ENCODE data around the gene GPRIN2.
"Not testable (repeated sequence)": the region's sequence is repeated elsewhere in the genome, so short reads cannot be mapped to it uniquely, and the experiment has no call there.

Gene GPRIN2

DNA sequence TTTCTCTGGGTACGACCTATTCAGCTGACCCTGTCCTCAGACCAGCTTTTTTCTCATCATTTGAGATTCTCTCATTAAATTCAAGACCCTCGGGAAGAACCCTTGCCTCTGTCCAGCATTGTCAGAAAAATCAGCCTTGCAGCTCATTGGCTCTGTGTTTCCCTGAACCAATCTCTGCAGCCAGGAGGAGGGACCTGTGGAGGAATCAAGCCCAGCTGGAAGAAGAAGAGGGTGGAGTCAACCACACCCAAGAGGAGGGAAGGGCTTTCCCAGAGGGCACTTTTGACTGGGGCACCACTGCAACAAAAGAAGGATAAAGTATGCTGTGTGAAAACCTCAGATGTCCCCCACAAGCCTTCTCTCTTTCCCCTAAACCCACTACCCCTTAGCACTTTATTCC lies 14.2 kb upstream of the GPRIN2 start:
- not testable (repeated sequence) for DNase-seq (ENCODE audit: low spot score); FAIRE-seq

DNA sequence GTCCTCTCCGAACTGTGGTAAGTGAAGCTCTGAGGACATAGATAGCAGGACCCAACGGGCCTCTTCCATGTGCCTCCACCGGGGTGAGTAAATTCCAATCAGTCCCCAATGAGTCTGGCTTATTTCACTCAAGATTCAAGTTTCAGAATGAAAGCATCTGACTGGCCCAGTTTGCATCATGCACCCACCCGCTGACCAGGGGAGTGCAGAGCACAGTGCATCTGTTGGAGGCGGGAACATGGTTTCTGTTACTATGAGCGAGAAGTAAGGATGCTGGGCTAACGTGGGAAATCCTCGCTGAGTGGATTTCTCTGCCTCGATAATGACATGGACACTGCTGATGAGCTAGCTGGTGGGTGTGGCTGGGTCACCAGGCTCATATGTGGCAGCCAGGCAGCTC lies 10.7 kb upstream of the GPRIN2 start:
- DNase-seq (ENCODE audit: low spot score); FAIRE-seq: not testable (repeated sequence)

DNA sequence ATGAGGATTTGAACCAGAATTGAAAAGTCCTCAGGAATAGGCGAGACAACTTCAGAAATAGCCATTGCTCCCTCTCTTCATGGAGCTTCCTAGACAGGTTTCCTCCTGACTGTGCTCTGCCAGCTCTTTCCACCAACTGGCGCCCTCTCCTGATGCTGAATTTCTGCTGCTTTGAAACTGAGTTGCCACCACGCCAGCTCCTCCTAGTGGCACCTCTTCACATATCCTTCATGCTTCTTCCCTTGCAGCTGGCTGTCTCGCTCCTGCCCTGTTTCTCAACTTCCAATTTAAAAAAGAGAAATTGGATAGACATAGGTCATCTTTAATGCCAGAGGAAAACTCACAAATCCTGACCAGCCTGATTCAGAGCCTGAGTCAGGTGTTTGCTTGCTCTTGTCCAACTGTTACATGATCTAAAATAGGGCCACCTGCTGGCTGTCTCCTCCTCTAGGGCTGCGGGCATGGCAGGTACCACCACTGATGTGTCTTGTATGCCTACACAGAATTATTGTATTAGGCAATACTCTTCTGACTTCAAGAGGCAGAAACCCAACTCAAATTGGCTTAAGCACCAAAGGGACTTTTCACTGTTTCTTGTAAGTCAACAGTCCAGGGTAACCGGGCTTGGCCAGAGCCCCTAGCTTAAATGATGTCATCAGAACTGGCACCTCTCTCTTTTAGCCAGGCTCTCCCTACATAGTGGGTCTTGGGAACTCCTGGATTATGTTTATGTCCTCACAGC lies 9.3 kb upstream of the GPRIN2 start:
- not testable (repeated sequence) for DNase-seq (ENCODE audit: low spot score)
- peak; percentile 91 for FAIRE-seq

DNA sequence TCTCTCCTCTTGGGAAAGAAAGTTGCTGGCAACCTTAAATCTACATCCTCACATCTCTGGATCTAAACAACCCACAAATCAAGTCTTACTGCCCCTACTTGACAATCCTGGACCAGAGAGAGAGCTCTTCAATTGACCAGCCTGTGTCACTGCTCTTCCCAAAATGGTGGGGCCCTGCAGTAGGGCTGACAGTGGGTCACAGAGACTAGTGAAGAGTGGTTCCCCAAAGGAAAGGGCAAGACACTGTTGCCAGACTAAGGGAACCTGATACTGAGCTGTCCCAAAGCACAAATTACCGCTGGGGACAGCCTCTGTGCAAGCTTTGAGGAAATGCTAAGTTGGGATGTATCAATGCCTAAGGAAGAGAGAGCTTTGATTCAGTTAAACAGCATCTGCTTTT lies 4.5 kb upstream of the GPRIN2 start:
- DNase-seq (ENCODE audit: low spot score) (no peak), FAIRE-seq (no peak)

DNA sequence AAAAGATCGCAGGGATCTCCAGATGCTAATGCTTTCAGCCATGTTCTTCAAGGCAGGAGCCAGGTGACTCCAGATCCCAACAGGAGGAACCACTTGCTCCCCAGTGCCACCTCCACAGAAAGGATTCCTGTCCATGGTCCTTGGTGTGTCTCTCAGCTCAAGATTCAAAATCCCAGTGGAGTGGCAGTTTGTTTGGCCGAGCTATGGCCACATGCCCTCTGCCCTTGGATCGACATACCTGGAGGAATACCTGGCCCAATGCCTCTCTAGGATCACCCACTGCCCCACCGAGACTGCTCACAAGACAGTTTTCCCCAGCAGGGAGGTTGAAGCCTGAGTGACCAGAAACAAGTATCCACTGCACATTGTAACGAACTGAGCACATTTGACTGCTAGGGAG lies 3.9 kb upstream of the GPRIN2 start:
- FAIRE-seq (no peak), DNase-seq (ENCODE audit: low spot score) (no peak)

DNA sequence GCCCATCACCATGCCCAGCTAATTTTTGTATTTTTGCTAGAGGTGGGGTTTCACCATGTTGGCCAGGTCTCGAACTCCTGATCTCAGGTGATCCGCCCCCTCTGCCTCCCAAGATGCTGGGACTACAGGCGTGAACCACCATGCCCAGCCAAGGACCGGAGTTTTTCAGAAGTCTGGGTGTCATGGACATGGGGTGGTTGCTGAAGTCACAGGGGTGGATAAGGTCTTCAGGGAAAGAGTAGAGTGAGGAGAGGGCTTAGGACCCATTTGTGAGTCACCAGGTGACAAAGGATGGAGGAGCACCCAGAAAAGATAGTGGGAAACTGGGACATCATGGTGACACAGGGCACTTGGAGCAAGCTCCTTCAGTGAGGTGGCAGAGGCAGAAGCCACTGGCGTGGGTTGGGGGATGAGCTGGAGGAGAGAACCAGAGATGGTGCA lies 2.8 kb upstream of the GPRIN2 start:
- DNase-seq (ENCODE audit: low spot score) = no peak
- FAIRE-seq = no peak

DNA sequence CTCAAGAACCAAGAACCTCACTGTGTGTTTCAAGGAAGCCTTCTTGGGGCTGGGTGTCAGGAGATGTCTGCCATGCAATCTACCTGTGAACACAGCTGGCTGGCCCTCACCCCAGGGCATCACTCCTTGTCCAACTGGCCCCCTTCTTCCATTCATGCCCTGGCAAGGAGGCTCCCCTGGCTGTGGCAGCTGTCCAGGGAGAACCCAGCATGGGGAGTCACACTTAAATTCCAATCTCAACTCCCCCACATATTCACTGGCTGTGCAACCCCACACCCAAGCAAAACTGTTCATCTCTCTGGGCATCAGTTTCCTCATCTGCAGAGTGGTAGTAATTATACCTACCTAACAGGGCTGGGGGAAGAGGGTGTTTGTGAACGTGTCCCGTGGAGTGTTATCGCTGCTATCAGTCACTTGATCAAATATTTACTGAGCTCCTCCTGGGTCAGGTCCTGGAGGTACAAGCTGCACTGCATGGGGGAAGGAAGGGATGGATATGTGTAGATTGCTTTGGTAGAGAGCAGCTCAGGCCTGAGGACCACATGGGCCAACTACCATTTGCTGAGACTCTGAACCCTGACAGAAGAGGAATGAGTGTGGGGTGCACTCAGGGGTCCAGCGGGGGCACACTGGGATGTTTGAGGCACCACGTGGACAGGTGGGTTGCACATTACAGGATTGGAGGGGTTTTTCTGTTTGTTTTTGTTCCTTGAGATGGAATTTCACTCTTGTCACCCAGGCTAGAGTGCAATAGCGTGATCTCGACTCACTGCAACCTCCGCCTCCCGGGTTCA lies 2.1 kb upstream of the GPRIN2 start:
- no peak for FAIRE-seq

DNA sequence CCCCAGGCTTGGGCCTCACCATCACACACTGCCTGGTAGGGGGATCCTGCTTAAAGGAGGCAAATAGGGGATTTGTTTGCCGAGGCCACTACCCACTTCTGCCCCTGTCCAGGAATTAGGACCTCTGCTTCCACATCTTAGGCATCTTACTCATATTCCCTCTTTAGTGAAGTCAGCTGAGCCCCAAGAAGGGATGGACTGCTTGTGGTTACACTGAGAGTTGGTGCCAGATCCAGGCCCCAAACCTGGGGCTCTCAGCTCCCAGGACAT lies 1.6 kb upstream of the GPRIN2 start:
- DNase-seq (ENCODE audit: low spot score) = no peak
- no peak for FAIRE-seq

More for the DNA sequence above, 2.1 kb upstream of the GPRIN2 start:
- no peak for DNase-seq (ENCODE audit: low spot score)

DNA sequence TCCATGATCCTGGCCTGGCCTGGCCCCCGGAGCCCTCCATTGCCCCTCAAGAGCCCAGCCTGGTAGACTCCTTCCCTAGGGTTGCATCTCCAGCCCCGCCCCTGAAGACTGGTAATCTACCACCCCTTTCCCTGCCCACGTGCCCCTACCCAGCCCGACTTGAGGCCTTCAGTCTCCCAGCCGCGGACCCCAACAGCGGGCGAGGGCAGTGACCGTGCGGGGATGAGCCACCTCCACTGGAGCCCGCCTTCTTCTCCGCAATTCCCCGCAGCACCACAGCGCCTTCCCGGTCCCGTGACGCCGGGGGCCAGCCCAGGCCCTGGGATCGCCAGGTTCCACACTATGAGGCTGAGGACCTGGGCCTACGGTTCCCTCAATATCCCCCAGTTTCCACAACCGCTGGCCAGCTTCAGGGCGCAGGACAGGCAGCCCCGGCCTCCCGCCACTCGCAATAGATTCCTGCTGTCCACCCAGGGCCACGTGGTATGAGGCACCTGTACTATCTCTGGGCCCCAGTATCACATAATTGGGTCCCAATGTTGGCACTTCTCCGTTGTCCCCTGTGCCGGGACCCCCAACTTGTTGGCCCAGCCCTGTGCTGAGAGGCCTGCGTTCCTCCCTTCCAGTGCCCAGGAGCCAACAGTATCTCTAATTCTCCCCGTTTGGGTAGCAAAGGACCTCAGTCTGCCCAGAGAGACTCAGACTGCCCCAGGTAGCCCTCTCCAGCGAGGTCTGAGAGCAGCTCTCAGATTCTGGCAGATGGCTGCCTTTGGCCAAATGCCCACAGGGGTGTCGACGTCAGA lies 1.1 kb upstream of the GPRIN2 start:
- no peak for FAIRE-seq
- no peak for DNase-seq (ENCODE audit: low spot score)

DNA sequence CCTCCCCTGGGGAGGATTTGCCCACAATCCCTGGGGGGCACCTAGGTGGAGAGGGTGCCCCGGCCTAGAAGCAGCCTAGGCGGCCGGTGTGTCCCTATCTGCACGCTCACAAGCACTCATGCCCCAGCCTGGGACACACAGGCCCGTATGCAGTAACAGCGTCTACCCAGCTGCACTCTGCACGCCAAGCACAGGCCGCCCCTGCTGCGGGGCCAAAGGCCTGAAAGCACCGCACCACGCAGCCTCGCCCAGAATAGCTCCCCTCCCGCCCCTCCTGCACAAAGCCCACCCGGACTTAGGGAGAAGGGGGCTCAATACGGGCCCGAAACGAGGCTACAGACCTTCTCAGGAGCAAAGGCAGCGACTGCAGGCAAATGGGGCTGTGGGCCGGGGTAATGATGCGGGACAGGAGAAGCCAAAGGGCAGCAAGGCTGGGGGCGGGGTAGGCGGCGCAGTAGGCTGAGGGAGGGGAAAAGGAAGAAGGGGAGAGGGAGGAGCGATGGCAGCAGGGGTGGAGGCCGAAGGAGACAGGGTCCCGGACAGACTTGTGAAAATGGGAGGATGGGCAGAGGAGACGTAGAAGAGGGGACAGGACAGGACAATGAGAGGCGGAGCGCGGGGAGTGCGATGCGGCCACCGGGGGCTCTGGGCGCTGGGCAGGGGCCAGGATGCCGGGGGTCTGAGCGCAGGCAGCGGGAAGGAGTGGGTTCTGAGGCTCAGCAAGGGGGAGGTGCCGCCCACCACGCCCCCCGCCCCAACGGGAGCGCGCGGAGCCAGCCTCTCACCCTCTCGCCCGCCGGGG lies 544 bp downstream of the GPRIN2 start:
- DNase-seq (ENCODE audit: low spot score) (no peak), FAIRE-seq (no peak)

DNA sequence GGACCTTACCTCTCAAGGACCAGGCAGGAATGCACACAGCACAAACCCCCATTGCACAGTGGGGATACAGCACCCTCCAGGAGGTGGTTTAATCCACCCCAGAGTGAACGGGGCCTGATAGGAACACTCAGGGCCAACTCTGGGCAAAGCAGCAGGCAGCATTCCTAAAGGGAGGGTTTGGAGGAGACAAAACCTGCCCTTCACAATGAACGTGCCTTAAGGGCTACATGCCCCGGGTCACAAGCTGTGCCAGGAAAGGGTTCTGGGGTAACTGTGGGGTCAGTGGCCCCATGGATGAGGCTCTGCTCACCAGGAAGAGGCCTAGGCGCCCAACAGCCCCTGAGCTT lies 1.1 kb downstream of the GPRIN2 start:
- FAIRE-seq (no peak), DNase-seq (ENCODE audit: low spot score) (no peak)

DNA sequence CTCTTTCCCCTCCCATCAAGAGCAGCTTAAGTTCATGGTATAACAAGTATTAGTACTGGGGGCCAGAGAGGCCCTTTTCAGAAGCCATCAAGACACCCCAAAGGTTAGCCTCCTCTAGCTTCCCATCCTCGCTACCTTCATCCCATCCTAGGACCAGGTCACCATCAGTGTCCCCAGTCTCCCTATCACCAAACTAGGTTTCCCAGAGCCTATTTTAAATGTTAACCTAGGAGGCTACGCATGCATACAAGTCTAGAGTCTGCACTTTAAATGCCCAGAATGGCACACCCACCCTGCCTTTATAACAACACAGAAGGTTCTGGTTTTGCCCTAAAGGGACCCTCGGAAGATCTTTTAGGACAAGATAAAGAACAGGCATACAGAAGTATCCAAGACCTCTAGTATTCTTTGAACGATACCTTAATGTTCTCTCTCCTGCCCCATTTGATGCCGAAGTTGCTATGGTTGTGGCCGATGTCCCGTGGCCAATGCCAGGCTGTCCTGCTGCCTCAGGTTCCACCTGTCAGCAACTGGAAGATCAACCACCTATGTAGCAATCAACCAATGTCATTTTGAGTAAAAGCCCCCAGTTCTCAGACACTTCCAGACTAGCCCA lies 2.2 kb downstream of the GPRIN2 start:
- no peak for FAIRE-seq
- DNase-seq (ENCODE audit: low spot score) = no peak

DNA sequence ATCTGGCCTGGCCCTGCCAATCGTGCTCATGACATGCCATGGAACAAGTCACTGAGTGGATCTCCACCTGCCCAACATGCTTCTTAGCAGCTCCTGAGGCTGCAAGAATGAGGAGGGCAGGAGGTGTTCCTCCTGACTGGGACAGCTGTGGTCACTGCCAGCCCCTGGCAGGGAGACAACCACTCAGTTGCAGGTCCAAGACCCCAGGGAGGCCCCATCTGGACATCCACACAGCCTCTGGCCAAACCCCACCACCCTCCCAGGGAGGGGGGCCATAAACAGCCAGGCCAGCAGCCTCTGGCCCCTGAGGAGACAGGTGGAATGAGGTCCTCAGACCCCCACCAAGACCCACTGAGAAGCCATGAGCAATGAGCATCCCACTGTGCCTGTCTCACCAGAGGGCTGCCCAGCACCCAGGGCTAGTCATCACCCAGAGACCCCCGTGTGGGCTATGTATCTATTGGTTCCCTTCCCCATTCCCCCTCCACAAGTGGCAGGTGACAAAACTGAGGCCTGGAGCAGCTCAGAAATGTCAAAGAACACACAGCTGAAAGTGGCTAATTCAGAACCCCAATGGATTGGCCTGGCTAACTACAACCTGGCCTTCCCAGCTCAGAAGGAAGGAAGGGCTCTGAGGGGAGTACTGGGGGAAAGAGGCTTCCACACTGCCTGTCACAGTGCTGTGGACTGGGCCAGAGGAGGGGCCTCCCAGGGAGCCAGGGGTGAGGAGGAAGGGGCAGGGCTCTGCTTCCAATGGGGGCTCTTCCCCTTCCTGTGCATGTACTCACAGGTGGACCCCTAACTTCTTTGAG lies 3.0 kb downstream of the GPRIN2 start:
- no peak for DNase-seq (ENCODE audit: low spot score)
- FAIRE-seq = peak; percentile 61

DNA sequence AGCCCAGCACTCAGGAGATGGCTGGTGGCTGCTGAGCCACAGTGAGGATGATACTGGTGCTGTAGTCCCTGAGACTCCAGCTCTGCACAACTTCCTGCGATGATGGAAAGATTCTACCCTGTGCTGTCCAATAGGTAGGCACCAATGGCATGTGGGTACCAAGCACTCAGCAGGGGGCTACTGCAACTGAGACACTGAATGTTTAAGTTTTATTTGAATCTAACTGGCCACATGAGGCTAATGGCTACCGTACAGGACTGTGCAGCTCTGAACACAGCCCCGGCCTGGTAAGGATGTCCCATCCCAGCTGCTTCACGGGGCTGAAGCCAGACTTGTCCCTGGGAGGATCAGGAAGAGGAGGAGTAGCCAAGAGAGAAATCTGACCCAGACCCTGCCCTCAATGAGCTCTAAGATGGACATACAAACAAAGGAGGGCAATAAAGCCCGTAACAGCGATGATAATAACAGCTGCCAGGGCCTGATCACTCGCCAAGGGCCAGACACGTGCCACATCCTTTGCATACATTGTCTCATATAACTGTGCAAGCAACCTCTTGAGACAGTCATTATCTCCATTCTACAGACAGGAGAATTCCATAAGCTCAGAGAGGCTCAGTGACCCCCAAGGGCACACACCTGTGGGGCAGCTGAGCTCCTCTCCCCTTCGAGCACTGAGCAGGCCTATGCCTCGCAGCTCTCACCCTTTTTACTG lies 3.8 kb downstream of the GPRIN2 start:
- FAIRE-seq = no peak

DNA sequence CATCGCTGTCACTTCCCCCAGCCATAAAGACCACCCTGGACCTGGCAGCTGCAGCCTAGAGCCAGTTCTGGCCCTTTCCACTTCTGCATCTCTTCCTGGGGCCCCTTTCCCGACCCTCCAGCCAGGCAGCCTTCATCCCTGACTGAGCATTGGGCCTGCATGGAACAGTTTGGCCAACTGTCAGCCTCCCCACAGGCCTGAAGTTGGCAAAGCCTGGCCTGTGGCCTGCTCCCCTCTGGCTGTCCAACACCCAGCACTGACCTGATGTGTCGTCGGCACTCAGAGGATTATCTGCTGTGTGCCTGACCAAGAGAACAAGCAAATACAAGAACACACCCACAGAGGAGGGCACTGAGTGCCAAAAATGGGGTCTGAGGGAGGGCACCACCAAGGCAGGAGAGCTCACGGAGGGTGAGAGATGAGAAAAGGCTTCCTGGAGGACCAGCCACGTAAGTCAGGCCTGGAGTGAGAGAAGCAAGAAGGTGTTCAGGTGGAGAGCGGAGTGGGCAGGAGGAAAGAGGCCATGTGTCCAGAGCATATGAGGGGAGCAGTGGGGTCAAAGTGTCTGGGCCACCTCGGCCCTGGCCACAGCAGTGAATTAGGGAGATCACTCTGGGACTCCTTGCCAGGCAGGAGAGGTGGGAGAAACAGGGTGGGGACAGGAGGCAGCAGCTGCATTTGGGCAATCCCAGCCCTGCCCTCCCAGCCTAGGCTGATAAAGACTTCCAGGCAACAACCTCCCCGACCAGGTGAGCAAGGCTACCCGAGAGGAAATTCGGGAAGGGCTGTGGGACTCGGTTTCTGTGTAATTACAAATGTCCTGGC lies 4.5 kb downstream of the GPRIN2 start:
- DNase-seq (ENCODE audit: low spot score) = no peak
- FAIRE-seq = peak; percentile 56

More for the DNA sequence above, 3.8 kb downstream of the GPRIN2 start:
- no peak for DNase-seq (ENCODE audit: low spot score)

DNA sequence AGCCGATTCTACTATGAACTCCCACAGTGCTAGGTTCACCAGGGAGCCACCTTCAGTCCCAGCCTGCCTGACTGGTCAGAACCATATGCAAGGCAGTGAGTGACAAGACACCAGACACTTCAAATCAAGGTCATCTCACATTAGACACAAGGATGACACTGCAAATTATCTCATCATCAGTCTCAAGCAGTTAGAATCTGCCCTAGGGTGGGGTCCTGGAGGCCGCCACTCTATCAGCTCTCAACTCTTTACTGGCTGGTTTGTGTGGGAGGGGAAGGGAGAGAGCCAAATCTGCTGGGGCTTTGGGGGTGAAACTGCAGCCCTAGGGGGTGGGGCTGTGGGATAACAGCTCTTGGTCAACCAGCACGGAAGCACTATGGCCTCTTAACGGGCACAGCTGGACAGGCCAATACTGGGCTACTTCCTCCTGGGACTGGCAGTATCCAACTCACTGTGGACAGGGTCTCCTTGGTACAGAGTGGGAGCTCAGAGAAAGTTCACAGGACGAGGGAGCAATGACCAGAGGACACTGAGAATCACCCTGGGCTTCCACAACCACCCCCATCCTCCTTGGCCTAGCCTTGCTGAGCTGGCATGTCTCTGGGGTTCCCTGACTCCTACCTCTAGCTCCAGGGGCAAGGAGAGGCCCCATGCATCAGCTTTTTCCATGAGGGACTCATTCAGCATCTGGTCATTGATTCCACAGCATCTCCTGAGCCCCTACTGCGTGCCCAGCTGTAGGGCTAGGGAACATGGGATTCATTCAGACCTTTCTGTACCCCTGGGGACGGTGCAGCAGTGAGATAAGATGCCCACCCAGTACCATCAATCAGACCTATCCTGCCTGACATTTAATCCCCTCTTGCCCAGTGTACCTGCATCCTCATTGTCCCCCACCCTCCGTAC lies 5.4 kb downstream of the GPRIN2 start:
- no peak for DNase-seq (ENCODE audit: low spot score)
- peak; percentile 5 for FAIRE-seq

DNA sequence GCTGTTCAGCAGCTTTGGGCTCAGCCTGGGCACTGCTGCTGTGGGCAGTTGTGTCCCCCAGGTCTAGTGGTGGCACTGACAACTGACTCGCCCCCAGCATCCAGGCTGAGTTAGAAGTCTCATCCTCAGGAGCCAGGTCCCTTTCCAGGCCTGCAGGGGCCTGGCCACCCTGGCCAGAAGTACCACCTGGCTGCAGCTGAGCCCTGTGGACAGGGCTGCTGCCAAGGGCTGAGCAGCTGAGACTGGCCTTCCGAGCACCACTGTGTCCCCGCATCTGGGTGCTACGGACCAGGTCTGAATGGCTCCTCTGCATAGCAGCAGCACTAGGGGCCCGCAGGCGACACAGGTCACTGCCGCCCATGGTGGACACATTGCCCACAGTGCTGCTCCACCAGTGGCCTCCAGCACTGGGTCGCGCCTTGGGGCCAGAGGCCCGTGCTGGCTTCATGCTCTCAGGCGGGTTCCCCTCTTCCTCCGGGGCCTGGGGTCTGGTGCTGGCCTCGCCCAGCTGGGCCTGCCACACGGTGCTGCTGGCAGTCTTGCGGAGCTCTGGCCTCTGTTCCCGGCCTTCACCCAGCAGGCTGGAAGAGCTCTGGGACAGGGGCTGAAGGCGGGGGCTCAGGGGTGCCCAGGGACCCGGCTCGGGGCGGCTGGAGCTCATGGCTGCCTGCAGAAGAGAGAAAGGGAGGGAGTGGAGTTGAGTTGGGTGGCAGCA lies 6.2 kb downstream of the GPRIN2 start:
- no peak for DNase-seq (ENCODE audit: low spot score)
- no peak for FAIRE-seq
